ENCODE results near the gene PAOX.

DNA sequence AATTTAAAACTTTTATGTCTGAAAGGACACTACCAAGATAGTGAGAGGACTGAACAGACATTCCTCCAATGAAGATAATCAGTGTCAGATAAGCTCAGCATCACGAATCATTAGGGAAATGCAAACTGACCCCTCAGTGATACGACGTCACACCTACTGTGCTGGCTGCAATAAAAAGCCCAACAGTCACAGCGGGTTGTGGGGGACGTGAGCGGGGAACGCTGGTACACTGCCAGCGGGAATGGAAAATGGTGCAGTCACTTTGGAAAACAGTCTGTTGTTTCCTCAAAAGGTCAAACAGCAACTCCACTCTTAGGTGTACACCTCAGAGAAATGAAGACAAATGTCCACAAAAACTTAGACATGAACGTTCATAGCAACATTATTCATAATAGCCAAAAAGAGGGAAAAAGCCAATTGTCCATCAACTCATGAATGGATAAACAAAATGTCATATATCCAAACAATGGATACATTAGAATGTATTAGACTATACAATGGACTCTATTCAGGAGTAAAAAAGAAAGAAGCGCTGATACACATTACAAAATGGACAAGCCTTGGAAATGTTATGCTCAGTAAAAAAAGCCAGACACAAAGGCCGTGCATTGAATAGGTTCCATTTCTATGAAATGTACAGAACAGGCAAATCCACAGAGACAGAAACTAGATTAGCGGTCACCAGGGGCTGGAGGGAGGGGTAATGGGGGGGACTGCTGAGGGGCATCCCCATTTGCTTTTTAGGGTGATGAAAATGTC, 3.5 kb upstream of the PAOX start:
- TF ChIP-seq, protein P1, sequence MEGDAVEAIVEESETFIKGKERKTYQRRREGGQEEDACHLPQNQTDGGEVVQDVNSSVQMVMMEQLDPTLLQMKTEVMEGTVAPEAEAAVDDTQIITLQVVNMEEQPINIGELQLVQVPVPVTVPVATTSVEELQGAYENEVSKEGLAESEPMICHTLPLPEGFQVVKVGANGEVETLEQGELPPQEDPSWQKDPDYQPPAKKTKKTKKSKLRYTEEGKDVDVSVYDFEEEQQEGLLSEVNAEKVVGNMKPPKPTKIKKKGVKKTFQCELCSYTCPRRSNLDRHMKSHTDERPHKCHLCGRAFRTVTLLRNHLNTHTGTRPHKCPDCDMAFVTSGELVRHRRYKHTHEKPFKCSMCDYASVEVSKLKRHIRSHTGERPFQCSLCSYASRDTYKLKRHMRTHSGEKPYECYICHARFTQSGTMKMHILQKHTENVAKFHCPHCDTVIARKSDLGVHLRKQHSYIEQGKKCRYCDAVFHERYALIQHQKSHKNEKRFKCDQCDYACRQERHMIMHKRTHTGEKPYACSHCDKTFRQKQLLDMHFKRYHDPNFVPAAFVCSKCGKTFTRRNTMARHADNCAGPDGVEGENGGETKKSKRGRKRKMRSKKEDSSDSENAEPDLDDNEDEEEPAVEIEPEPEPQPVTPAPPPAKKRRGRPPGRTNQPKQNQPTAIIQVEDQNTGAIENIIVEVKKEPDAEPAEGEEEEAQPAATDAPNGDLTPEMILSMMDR (IDR thresholded peaks at IDR 0.05), result no peak
- no peak for TF ChIP-seq POLR2A (IDR thresholded peaks at IDR 0.05)

All from testis (tissue), 2 donors.